ENCODE data around the gene RAB36. TPM values are rescaled to one million over a fixed set of nuclear protein-coding genes. Genes with fewer than 3 reads are reported as not detected.

The RAB36 gene
- total RNA-seq, 2 experiments from 2014 or later = 0.77 to 0.87 TPM

GRCh38 chr22:23161574-23161973 lies 16.3 kb downstream of the RAB36 start:
- ChIA-PET POLR2A (no interaction called here), CTCF (interaction anchor here (1.3 kb wide), 1 partner anchor 13 kb away, joined by 3 read pairs; no protein-coding TSS in a partner anchor)
- H3K4me3 Mint-ChIP-seq = no peak overlapping the region
- DNase-seq (no peak), ATAC-seq (ENCODE audit: poor library complexity) (no peak)
- Histone ChIP-seq H3K36me3 (ENCODE audit: insufficient read depth, low read length) (no peaks in the 10 kb centered on the region), H3K4me1 (ENCODE audit: insufficient read depth, low read length) (no peaks in the 10 kb centered on the region), H3K9me3 (ENCODE audit: control insufficient read depth in 1 of 2, insufficient read depth in 1 of 2, low read length in 2 of 2) (peaks cover 0 to 7% of the 10 kb centered on the region in 2 experiments), H3K4me3 (ENCODE audit: low read length) (no peak overlapping the region), H3K27ac (ENCODE audit: low read depth in 1 of 2, low read length in 2 of 2) (no peak overlapping the region), H3K27me3 (ENCODE audit: control insufficient read depth in 1 of 2, insufficient read depth in 2 of 2, low read length in 2 of 2) (no peaks in the 10 kb centered on the region)
- no peaks in the 10 kb centered on the region for H3K9me3 Mint-ChIP-seq
- no peak for TF ChIP-seq CTCF (IDR thresholded peaks at IDR 0.05)
- no peaks in the 10 kb centered on the region for H3K27me3 Mint-ChIP-seq
- no peaks in the 10 kb centered on the region for H3K36me3 Mint-ChIP-seq (ENCODE audit: low read depth)
- H3K27ac Mint-ChIP-seq = no peak overlapping the region
- H3K4me1 Mint-ChIP-seq (ENCODE audit: low read depth) = no peaks in the 10 kb centered on the region
- intact Hi-C loops (cut with DNase I, micrococcal nuclease) = no loop called here

- no peaks in the 10 kb centered on the region for H3K9me3 Mint-ChIP-seq
- DNase-seq = no peak
- intact Hi-C loops (cut with DNase I, micrococcal nuclease) = no loop called here
- Histone ChIP-seq H3K9me3 (ENCODE audit: control insufficient read depth in 1 of 2, insufficient read depth in 1 of 2, low read length in 2 of 2) (peaks cover 0 to 7% of the 10 kb centered on the region in 2 experiments), H3K4me3 (ENCODE audit: low read length) (no peak overlapping the region), H3K27me3 (ENCODE audit: control insufficient read depth in 1 of 2, insufficient read depth in 2 of 2, low read length in 2 of 2) (no peaks in the 10 kb centered on the region), H3K36me3 (ENCODE audit: insufficient read depth, low read length) (no peaks in the 10 kb centered on the region), H3K27ac (ENCODE audit: low read depth in 1 of 2, low read length in 2 of 2) (no peak overlapping the region), H3K4me1 (ENCODE audit: insufficient read depth, low read length) (no peaks in the 10 kb centered on the region)
- TF ChIP-seq CTCF (IDR thresholded peaks at IDR 0.05) = no peak
- POLR2A ChIA-PET = no interaction called here
- no peak overlapping the region for H3K27ac Mint-ChIP-seq
- no peak overlapping the region for H3K4me3 Mint-ChIP-seq
- CTCF ChIA-PET = interaction anchor here (1.0 kb wide), 1 partner anchor 11 kb away, joined by 3 read pairs; no protein-coding TSS in a partner anchor
- no peak for ATAC-seq (ENCODE audit: poor library complexity)
- H3K27me3 Mint-ChIP-seq = no peaks in the 10 kb centered on the region
- no peaks in the 10 kb centered on the region for H3K4me1 Mint-ChIP-seq (ENCODE audit: low read depth)
- no peaks in the 10 kb centered on the region for H3K36me3 Mint-ChIP-seq (ENCODE audit: low read depth)
These were observed 18.4 kb downstream of the RAB36 start for GRCh38 chr22:23163665-23164064.

- Histone ChIP-seq H3K27ac (ENCODE audit: low read depth in 1 of 2, low read length in 2 of 2) (no peak overlapping the region), H3K36me3 (ENCODE audit: insufficient read depth, low read length) (no peaks in the 10 kb centered on the region), H3K9me3 (ENCODE audit: control insufficient read depth in 1 of 2, insufficient read depth in 1 of 2, low read length in 2 of 2) (peaks cover 0 to 7% of the 10 kb centered on the region in 2 experiments), H3K27me3 (ENCODE audit: control insufficient read depth in 1 of 2, insufficient read depth in 2 of 2, low read length in 2 of 2) (no peaks in the 10 kb centered on the region), H3K4me3 (ENCODE audit: low read length) (no peak overlapping the region), H3K4me1 (ENCODE audit: insufficient read depth, low read length) (no peaks in the 10 kb centered on the region)
- Mint-ChIP-seq H3K27me3 (no peaks in the 10 kb centered on the region), H3K4me1 (ENCODE audit: low read depth) (no peaks in the 10 kb centered on the region), H3K9me3 (no peaks in the 10 kb centered on the region), H3K27ac (no peak overlapping the region), H3K36me3 (ENCODE audit: low read depth) (no peaks in the 10 kb centered on the region), H3K4me3 (no peak overlapping the region)
- POLR2A ChIA-PET = no interaction called here
- no peak for TF ChIP-seq CTCF (IDR thresholded peaks at IDR 0.05)
- DNase-seq (no peak), ATAC-seq (ENCODE audit: poor library complexity) (no peak)
- intact Hi-C loops (cut with DNase I, micrococcal nuclease) = no loop called here
- CTCF ChIA-PET = interaction anchor here (1.0 kb wide), 1 partner anchor 10 kb away, joined by 3 read pairs; no protein-coding TSS in a partner anchor
These were observed 18.8 kb downstream of the RAB36 start for GRCh38 chr22:23164091-23164490.

Data from CD4-positive, alpha-beta T cell (primary cell).